ENCODE data around the gene SKI.
"Not testable (repeated sequence)": the region's sequence is repeated elsewhere in the genome, so short reads cannot be mapped to it uniquely, and the experiment has no call there.

Gene SKI

DNA sequence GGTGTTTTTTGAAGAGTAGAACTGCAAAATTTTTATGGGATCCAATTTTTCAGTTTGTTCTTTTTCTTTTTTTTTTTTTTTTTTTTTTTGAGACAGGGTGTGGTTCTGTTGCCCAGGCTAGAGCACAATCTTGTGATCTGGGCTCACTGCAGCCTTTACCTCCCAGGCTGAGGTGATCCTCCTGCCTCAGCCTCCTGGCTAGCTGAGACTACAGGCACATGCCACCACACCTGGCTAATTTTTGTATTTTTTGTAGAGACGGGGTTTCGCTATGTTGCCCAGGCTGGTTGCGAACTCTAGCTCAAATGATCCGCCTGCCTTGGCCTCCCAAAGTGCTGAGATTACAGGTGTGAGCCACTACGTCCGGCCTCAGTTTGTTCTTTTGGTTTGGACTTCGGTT lies 32.4 kb downstream of the SKI start:
- CTCF ChIA-PET; DNase-seq (ENCODE audit: extremely low spot score); POLR2A ChIA-PET: not testable (repeated sequence)
- TF ChIP-seq ZNF384 (IDR thresholded peaks at IDR 0.05) = 0 out of 2 replicates have a peak, but pooled peaks have one; percentile 30

DNA sequence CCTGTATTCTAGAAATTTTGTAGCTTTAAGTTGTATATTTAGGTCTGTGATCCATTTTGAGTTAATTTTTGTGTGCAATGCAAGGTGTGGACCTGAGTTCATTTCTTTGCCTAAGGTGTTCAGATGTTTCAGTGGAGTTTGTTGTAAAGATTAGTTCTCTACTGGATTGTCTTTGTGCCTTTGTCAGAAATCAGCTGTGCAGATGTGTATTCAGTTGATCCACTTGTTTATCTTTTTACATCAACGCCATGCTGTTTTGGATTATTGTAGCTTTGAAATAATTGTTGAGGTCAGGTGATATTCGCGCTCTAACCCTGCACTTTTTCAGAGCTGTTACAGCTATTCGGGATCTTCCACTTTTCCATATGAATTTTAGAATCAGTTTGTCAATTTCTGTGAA lies 32.8 kb downstream of the SKI start:
- no peak for DNase-seq (ENCODE audit: extremely low spot score)
- TF ChIP-seq, protein P1, sequence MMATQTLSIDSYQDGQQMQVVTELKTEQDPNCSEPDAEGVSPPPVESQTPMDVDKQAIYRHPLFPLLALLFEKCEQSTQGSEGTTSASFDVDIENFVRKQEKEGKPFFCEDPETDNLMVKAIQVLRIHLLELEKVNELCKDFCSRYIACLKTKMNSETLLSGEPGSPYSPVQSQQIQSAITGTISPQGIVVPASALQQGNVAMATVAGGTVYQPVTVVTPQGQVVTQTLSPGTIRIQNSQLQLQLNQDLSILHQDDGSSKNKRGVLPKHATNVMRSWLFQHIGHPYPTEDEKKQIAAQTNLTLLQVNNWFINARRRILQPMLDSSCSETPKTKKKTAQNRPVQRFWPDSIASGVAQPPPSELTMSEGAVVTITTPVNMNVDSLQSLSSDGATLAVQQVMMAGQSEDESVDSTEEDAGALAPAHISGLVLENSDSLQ (IDR thresholded peaks at IDR 0.05) = no peak
- CTCF ChIA-PET = no interaction called here

DNA sequence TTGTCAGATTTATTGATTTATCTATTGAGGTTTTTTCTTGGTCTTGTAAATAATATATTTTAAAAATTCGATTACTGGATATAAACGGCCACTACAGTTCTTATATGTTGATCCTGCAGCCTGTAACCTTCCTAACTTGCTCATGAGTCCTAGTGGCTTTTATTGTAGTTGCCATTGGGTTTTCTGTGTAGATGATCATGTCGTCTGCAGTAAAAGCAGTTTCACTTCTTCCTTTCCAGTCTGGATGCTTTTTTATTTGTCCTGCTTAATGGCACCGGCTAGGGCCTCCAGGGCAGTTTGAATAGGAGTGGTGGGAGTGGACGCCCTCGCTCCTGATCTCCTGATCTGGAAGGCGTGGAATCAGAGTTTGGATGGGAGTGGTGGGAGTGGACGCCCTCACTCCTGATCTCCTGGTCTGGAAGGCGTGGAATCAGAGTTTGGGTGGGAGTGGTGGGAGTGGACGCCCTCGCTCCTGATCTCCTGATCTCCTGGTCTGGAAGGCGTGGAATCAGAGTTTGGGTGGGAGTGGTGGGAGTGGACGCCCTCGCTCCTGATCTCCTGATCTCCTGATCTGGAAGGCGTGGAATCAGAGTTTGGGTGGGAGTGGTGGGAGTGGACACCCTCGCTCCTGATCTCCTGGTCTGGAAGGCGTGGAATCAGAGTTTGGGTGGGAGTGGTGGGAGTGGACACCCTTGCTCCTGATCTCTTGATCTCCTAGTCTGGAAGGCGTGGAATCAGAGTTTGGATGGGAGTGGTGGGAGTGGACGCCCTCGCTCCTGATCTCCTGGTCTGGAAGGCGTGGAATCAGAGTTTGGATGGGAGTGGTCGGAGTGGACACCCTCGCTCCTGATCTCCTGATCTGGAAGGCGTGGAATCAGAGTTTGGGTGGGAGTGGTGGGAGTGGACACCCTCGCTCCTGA lies 33.6 kb downstream of the SKI start:
- DNase-seq (ENCODE audit: extremely low spot score); POLR2A ChIA-PET; CTCF ChIA-PET: not testable (repeated sequence)

More for the DNA sequence above, 32.8 kb downstream of the SKI start:
- POLR2A ChIA-PET = no interaction called here

DNA sequence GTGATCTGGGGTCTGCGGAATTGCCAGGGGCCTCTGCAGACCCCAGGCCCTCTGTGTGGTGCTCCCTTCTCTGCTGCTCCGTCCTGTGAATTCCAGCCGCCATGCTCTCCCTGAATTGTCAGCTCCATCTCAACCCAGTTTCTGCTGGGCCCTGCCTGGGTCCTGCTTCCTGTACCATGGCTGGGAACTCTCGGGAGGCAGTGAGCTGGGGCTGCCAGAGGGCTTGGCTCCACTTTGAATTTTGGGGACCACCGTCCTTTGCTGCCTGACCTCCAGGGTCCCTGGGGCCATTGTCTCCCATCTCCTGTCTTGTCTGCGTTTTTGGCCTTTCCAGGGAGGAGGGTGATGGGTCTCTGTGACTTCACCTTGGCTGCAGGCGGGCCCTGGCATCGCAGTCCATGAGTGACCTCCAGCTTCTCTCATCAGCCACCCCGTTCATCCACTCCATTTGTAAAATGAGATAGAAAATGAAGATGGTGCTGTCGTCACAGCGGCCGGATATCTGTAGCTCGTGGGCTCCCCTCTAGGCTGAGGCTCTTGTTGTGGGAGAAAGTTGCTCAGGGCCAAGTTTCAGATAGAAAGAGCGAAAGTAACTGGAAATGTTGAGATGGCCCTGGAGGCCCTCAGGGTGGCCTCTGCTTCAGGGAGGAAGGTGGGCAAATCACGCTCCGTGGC lies 38.3 kb downstream of the SKI start:
- CTCF ChIA-PET = no interaction called here
- no peak for TF ChIP-seq BHLHE40 (IDR thresholded peaks at IDR 0.05; ENCODE audit: borderline replicate concordance)
- TF ChIP-seq TARDBP (IDR thresholded peaks at IDR 0.05) = no peak
- TF ChIP-seq CTBP1 (IDR thresholded peaks at IDR 0.05; ENCODE audit: borderline replicate concordance) = no peak
- TF ChIP-seq NFRKB (IDR thresholded peaks at IDR 0.05) = no peak
- no peak for TF ChIP-seq FOXK2 (IDR thresholded peaks at IDR 0.05)
- no peak for TF ChIP-seq HDGF (IDR thresholded peaks at IDR 0.05; ENCODE audit: borderline replicate concordance)
- TF ChIP-seq L3MBTL2 (conservative IDR thresholded peaks at IDR 0.05) = no peak
- no peak for TF ChIP-seq LEF1 (IDR thresholded peaks at IDR 0.05; ENCODE audit: borderline replicate concordance)
- no peak for TF ChIP-seq SP1 (IDR thresholded peaks at IDR 0.05)
- POLR2A ChIA-PET = interaction anchor here (1.2 kb wide), 1 partner anchor 10 kb away, joined by 3 read pairs; no protein-coding TSS in a partner anchor
- DNase-seq (ENCODE audit: extremely low spot score) = no peak

DNA sequence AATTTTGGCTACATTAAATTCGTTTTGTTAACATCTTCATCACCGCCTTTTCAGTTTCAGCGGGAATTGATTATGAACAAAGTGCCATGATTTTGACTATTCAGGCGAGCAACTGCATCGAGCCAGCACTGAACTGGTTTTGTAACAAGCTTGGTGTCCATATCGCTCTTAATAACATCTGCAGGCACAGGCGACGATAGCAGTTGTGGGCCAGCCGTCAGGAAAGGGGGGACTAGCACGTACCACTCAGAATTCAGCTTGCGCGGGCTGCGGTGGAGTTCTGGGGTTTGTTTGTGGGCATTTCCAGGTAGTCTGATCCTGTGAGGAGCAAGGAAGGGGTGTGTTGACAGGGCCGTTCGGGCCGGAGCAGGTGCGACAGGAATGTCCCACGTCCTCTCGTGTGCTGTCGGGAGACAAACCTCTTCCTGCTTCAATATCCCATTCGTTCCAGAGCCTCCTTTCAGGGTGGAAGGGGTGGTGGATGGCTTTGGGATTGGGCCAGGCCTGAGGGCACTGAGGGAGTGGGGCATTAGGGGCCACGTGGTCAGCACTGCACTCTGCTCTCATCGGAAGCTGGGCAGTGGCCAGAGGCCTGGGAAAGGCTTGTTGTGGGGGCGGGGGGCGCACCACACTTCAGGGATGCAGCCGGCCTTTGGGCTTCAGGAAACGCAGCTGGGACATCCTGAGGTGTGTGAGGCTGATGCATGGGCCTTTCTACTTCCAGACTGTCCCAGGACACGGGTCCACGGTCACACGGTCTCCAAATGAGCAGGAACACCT lies 39.1 kb downstream of the SKI start:
- no peak for DNase-seq (ENCODE audit: extremely low spot score)
- TF ChIP-seq LEF1 (IDR thresholded peaks at IDR 0.05; ENCODE audit: borderline replicate concordance) (no peak), HDGF (IDR thresholded peaks at IDR 0.05; ENCODE audit: borderline replicate concordance) (no peak), FOXK2 (IDR thresholded peaks at IDR 0.05) (no peak), TARDBP (IDR thresholded peaks at IDR 0.05) (no peak), ARNT (IDR thresholded peaks at IDR 0.05) (no peak), FOXM1 (IDR thresholded peaks at IDR 0.05; ENCODE audit: borderline replicate concordance) (no peak), SP1 (IDR thresholded peaks at IDR 0.05) (no peak), CTBP1 (IDR thresholded peaks at IDR 0.05; ENCODE audit: borderline replicate concordance) (no peak), ZNF384 (IDR thresholded peaks at IDR 0.05) (no peak), ELF4 (IDR thresholded peaks at IDR 0.05) (no peak), BHLHE40 (IDR thresholded peaks at IDR 0.05; ENCODE audit: borderline replicate concordance) (no peak), SUZ12 (IDR thresholded peaks at IDR 0.05) (no peak), NFRKB (IDR thresholded peaks at IDR 0.05) (no peak), L3MBTL2 (conservative IDR thresholded peaks at IDR 0.05) (no peak), FOXA1 (IDR thresholded peaks at IDR 0.05) (no peak)
- TF ChIP-seq, protein P1 (IDR thresholded peaks at IDR 0.05) = no peak
- CTCF ChIA-PET = no interaction called here
- POLR2A ChIA-PET = interaction anchor here (1.2 kb wide), 1 partner anchor 9 kb away, joined by 3 read pairs; no protein-coding TSS in a partner anchor

DNA sequence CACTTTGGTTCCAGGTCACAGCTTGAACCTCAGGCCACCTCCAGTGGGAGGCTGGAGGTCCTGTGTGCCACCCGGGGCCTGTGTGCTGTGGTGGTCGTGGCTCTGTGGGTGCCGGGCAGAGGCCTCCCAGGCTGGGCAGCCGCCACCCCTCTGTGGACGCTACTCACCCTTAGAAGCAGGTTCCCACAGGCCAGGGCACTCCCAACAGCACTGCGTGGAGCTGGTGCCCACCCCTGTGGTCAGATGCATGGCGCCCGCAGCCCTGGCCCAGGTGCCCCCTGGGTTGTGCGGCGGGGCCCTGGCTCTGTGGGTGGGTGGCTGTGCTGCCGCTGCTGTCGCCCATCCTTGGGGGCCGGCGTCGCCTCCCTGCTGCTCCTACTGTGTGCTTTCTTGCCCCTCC lies 39.7 kb downstream of the SKI start:
- TF ChIP-seq NFRKB (IDR thresholded peaks at IDR 0.05) (no peak), FOXK2 (IDR thresholded peaks at IDR 0.05) (no peak), ZNF384 (IDR thresholded peaks at IDR 0.05) (no peak), SP1 (IDR thresholded peaks at IDR 0.05) (no peak), ARNT (IDR thresholded peaks at IDR 0.05) (no peak), LEF1 (IDR thresholded peaks at IDR 0.05; ENCODE audit: borderline replicate concordance) (no peak), HDGF (IDR thresholded peaks at IDR 0.05; ENCODE audit: borderline replicate concordance) (no peak), CTBP1 (IDR thresholded peaks at IDR 0.05; ENCODE audit: borderline replicate concordance) (no peak), L3MBTL2 (conservative IDR thresholded peaks at IDR 0.05) (no peak), FOXM1 (IDR thresholded peaks at IDR 0.05; ENCODE audit: borderline replicate concordance) (no peak), FOXA1 (IDR thresholded peaks at IDR 0.05) (no peak), ELF4 (IDR thresholded peaks at IDR 0.05) (no peak), SUZ12 (IDR thresholded peaks at IDR 0.05) (no peak)
- TF ChIP-seq, protein P1 (IDR thresholded peaks at IDR 0.05) = no peak
- POLR2A ChIA-PET = interaction anchor here (1.2 kb wide), 1 partner anchor 9 kb away, joined by 3 read pairs; no protein-coding TSS in a partner anchor
- CTCF ChIA-PET = no interaction called here
- no peak for DNase-seq (ENCODE audit: extremely low spot score)
